Gastroesophageal sphincter (tissue), 4 donors: ENCODE data around the gene ZNF565. TPM values are rescaled to one million over a fixed set of nuclear protein-coding genes. Genes with fewer than 3 reads are reported as not detected.
A peak's percentile ranks its signal among the peaks of the same experiment; 100 is the strongest.

Experiments
- ATAC-seq: fragments of 150-250 bp; one replicate; pipeline ENCODE4 v1.9.1; 2016; ENCODE audit warnings: mild to moderate bottlenecking, moderate library complexity
- H3K27ac ChIP-seq, 4 donors: fragments of 200-600 bp; sonication (generic) in 3 of 4; 1 replicate in 3 of 4; 2 replicates in 1 of 4; pipeline ENCODE4 v1.5.1; 2016 to 2019
- H3K27me3 ChIP-seq: fragments of 200-600 bp; sonication (generic); one replicate; pipeline ENCODE4 v1.5.1; 2019
- H3K36me3 ChIP-seq, 2 donors: fragments of 200-600 bp; sonication (generic); one replicate each; pipeline ENCODE4 v1.5.1; 2019; ENCODE audit warnings: control low read depth in 1 of 2
- H3K4me1 ChIP-seq, 3 donors: fragments of 200-600 bp; sonication (generic); 1 replicate in 2 of 3; 2 replicates in 1 of 3; pipeline ENCODE4 v1.5.1; 2016 to 2019; ENCODE audit warnings: control low read depth in 2 of 3
- H3K4me3 ChIP-seq, 2 donors: fragments of 200-600 bp; sonication (generic); one replicate each; pipeline ENCODE4 v1.5.1; 2019; ENCODE audit warnings: mild to moderate bottlenecking in 1 of 2, moderate library complexity in 1 of 2
- H3K9me3 ChIP-seq, 3 donors: fragments of 200-600 bp; sonication (generic); one replicate each; pipeline ENCODE4 v1.5.1; 2017 to 2019; ENCODE audit warnings: control low read depth in 2 of 3
- EP300 ChIP-seq: sonication (generic); formaldehyde crosslinking; IDR thresholded peaks from one replicate; pipeline ENCODE4 v1.6.1; 2017; ENCODE audit warnings: antibody characterized with exemption, mild to moderate bottlenecking
- POLR2A ChIP-seq, 2 donors: fragments of 450-650 bp; IDR thresholded peaks; one replicate each; pipeline ENCODE4 v1.6.1; 2017; ENCODE audit warnings: antibody characterized with exemption in 2 of 2, mild to moderate bottlenecking in 2 of 2, moderate library complexity in 1 of 2
- POLR2AphosphoS5 ChIP-seq: sonication (generic); formaldehyde crosslinking; IDR thresholded peaks from one replicate; pipeline ENCODE4 v1.6.1; 2017; ENCODE audit warnings: antibody characterized with exemption
- WGBS, 2 donors: methylation state at CpG; one replicate each; pipeline ENCODE4 v1.1.5; 2018; ENCODE audit warnings: low coverage in 1 of 2; 5-methylcytosine and 5-hydroxymethylcytosine counted together
- total RNA-seq, 4 donors: library from RNA; depleted of rRNA; stranded (reverse); fragments of >200 nt; gene quantifications; one replicate each; pipeline ENCODE4 v1.1.0, GENCODE V29; 2016
- TF ChIP-seq, protein P1 (sequence below), 4 experiments: fragments of 200-600 bp in 2 of 4; fragments of 450-650 bp in 2 of 4; sonication (generic) in 1 of 4; IDR thresholded peaks; one replicate each; pipeline ENCODE4 v1.5.1; 2017 to 2019; ENCODE audit warnings: antibody characterized with exemption in 4 of 4, mild to moderate bottlenecking in 2 of 4, moderate library complexity in 2 of 4

Gene ZNF565
- total RNA-seq, 4 donors from 2014 or later = 4.4 to 6.3 (median 5.8) TPM

DNA sequence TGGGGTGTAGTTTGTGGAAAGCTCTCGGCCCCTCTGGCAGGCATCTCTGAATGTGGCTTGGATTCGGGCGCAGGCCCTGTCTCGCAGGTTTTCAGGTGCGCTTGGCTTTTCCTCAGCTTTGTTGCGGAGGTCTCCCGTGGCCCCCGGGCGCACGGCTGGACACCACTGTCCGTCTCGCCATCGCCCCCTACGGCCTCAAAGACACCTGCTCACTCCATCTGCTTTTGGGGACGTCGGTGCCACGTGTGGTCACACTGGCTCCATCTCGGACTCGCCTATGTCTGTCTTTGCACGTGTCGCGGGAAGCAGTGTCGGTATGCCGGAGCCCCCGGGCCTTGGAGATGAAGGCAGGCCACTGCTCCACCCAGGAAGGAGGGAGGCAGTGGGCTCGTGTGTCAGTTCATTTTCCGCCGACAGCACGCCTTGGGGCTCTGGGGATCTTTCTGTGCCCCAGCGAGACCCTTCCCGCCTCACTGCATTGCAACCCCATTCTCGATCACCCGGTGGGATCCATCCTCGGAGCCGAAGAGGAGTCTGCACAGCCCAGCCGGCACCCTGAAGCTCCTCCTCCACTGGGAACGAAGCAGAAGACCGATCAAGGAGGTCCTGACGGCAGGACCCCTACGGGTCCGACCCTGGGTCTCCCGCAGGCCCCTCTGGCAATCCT, 42.5 kb upstream of the ZNF565 start:
- 90 to 100% methylated on average over 1 to 4 of the region's 42 CpGs for WGBS, 2 donors
- Histone ChIP-seq H3K36me3 (peaks cover 0 to 16% of the 10 kb centered on the region in 2 donors), H3K9me3 (no peaks in the 10 kb centered on the region), H3K4me3 (peak overlapping the region; percentile 40 to 60), H3K27ac (peak overlapping the region in 1 of 4 donors; percentile 69), H3K27me3 (no peaks in the 10 kb centered on the region), H3K4me1 (peaks cover 0 to 9% (median 0%) of the 10 kb centered on the region in 3 donors)
- TF ChIP-seq, protein P1, sequence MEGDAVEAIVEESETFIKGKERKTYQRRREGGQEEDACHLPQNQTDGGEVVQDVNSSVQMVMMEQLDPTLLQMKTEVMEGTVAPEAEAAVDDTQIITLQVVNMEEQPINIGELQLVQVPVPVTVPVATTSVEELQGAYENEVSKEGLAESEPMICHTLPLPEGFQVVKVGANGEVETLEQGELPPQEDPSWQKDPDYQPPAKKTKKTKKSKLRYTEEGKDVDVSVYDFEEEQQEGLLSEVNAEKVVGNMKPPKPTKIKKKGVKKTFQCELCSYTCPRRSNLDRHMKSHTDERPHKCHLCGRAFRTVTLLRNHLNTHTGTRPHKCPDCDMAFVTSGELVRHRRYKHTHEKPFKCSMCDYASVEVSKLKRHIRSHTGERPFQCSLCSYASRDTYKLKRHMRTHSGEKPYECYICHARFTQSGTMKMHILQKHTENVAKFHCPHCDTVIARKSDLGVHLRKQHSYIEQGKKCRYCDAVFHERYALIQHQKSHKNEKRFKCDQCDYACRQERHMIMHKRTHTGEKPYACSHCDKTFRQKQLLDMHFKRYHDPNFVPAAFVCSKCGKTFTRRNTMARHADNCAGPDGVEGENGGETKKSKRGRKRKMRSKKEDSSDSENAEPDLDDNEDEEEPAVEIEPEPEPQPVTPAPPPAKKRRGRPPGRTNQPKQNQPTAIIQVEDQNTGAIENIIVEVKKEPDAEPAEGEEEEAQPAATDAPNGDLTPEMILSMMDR (IDR thresholded peaks at IDR 0.05) = no peak
- TF ChIP-seq POLR2A (IDR thresholded peaks at IDR 0.05) (no peak), EP300 (no peak), POLR2AphosphoS5 (no peak)
- no peak for ATAC-seq

GRCh38 chr19:36256064-36256463, 41.6 kb upstream of the ZNF565 start:
- no peak overlapping the region for H3K4me3 ChIP-seq
- 97 to 100% methylated on average over 1 to 6 of the region's 15 CpGs for WGBS, 2 donors
- no peak overlapping the region for H3K27ac ChIP-seq
- ATAC-seq = no peak
- no peaks in the 10 kb centered on the region for H3K9me3 ChIP-seq
- no peaks in the 10 kb centered on the region for H3K27me3 ChIP-seq
- TF ChIP-seq EP300 = no peak
- TF ChIP-seq, protein P1 (IDR thresholded peaks at IDR 0.05) = no peak
- TF ChIP-seq POLR2AphosphoS5 = no peak
- TF ChIP-seq POLR2A (IDR thresholded peaks at IDR 0.05) = no peak
- peaks cover 0 to 9% (median 0%) of the 10 kb centered on the region in 3 donors for H3K4me1 ChIP-seq
- peaks cover 0 to 16% of the 10 kb centered on the region in 2 donors for H3K36me3 ChIP-seq

DNA sequence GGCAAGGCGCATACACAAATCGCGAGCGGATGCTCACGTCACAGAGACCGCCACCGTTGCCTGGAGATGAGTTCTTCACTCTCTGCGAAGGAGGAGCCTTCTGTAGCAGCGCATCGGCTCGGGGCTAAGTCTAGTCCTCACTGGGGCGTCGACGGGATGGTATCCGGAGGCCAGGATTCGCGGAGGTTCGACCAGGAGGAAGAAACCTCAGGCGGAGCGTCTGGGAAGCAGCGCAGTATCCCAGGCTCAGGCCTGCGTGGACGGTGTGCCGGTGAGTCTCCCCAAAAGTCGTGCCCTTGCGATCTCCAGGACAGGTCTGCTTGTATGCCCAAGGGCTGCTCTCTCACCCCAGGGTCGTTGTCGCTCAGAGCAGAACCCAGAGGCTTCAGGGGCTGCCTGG, 40.9 kb upstream of the ZNF565 start:
- WGBS, 2 donors = 73 to 89% methylated on average over 3 to 10 of the region's 28 CpGs
- H3K4me3 ChIP-seq = no peak overlapping the region
- no peak for ATAC-seq
- H3K27me3 ChIP-seq = no peaks in the 10 kb centered on the region
- H3K4me1 ChIP-seq = peaks cover 0 to 9% (median 0%) of the 10 kb centered on the region in 3 donors
- H3K36me3 ChIP-seq = peaks cover 0 to 16% of the 10 kb centered on the region in 2 donors
- H3K9me3 ChIP-seq = no peaks in the 10 kb centered on the region
- TF ChIP-seq POLR2AphosphoS5 (no peak), POLR2A (IDR thresholded peaks at IDR 0.05) (no peak), EP300 (no peak)
- TF ChIP-seq, protein P1 (IDR thresholded peaks at IDR 0.05) = no peak
- H3K27ac ChIP-seq = no peak overlapping the region

- Histone ChIP-seq H3K4me1 (peaks cover 0 to 9% (median 0%) of the 10 kb centered on the region in 3 donors), H3K36me3 (peaks cover 0 to 16% of the 10 kb centered on the region in 2 donors), H3K9me3 (no peaks in the 10 kb centered on the region), H3K27me3 (no peaks in the 10 kb centered on the region), H3K4me3 (no peak overlapping the region), H3K27ac (no peak overlapping the region)
- TF ChIP-seq POLR2A (IDR thresholded peaks at IDR 0.05) = no peak
- TF ChIP-seq, protein P1 (IDR thresholded peaks at IDR 0.05) = no peak
- ATAC-seq = no peak
- WGBS, 2 donors = 63% methylated on average over 1 of the region's 11 CpGs; no CpG with 5 or more reads in 1 of the 2 donors
Measured at GRCh38 chr19:36254848-36255247, 40.4 kb upstream of the ZNF565 start.

DNA sequence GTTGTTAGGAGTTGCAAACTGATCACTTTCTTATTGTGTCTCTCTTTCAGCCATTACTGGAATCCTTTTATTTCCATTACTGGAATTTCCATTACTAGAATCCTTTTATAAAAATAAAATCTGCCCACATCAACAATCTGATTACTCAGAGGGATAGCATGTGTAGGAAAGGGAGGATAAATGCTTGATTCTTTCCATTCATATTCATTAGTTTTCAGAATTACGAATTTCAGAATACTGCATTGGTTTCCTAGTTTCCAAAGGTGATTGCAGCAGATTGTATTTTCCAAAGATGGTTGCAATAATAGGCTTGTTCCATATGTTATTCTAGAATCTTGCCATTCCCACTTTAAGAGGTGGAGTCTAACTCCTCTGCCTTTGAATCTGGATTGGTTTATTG, 37.6 kb upstream of the ZNF565 start:
- H3K27me3 ChIP-seq = no peaks in the 10 kb centered on the region
- no peak for ATAC-seq
- no peak overlapping the region for H3K27ac ChIP-seq
- 45 to 75% methylated on average over 1 of the region's 1 CpG for WGBS, 2 donors
- no peak overlapping the region for H3K4me3 ChIP-seq
- TF ChIP-seq, protein P1 (IDR thresholded peaks at IDR 0.05) = no peak
- TF ChIP-seq POLR2A (IDR thresholded peaks at IDR 0.05) (no peak), POLR2AphosphoS5 (no peak), EP300 (no peak)
- no peaks in the 10 kb centered on the region for H3K9me3 ChIP-seq
- H3K36me3 ChIP-seq = peaks cover 0 to 16% of the 10 kb centered on the region in 2 donors
- no peaks in the 10 kb centered on the region for H3K4me1 ChIP-seq
